Measurements from ENCODE around the gene ACAN.

ACAN gene

DNA sequence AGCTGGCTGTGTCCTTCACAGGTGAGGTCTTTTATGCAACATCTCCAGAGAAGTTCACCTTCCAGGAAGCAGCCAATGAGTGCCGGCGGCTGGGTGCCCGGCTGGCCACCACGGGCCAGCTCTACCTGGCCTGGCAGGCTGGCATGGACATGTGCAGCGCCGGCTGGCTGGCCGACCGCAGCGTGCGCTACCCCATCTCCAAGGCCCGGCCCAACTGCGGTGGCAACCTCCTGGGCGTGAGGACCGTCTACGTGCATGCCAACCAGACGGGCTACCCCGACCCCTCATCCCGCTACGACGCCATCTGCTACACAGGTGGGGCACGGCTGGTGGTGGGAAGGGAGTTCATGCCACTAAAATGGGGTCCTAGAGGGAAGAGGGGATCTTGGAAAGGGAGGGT is 40.1 kb downstream of the ACAN start:
- DNase-seq (ENCODE audit: low read depth) = no peak

DNA sequence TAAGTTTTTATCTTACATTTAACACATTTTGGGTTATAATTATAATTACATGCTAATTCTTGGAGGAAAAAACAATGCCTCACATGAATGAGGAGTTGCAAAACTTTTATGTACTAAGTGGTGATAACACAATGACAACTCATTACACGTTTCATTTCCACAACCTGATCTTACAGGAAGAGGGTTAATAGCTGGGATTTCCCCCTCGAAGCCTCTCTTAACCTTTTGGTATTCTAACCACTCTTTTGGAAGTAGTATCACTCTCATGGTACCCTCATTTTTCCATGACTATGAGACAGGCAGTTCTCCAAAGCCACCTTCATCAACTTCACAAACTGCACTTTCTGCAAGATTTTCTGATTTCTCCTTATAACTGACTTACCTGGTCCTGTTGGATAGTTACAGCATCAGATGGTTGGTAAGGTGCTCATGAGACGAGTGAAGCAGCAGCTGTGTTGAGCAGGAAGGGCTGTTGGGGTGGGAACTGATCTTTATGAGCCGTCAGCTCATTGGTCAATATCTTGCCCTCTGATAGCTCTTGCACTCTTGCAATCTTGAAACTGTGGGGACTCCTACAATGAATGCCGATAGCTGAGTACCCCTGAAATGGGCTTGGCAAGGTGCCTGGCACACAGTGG is 41.6 kb downstream of the ACAN start:
- DNase-seq (ENCODE audit: low read depth) = no peak

- DNase-seq (ENCODE audit: low read depth) = no peak
Measured at GRCh38 chr15:88845616-88846015, 42.4 kb downstream of the ACAN start.

- DNase-seq (ENCODE audit: low read depth) = no peak
Measured at GRCh38 chr15:88847144-88847543, 43.9 kb downstream of the ACAN start.

DNA sequence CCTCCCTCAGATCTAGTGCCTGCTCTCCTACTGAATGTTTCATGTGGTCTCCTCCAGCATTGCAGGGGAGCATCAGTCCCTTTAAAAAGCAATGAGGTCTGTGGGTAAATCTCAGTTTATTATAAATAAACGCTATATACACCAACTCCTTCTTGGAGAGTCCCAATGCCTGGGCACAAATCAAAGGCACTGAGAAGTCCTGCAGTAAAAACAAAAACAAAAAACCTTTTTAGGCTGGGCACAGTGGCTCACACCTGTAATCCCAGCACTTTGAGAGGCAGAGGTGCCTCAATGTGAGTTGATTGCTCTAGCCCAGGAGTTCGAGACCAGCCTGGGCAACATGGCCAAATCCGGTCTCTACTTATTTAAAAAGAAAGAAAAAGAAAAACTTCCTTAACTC is 45.0 kb downstream of the ACAN start:
- no peak for DNase-seq (ENCODE audit: low read depth)

DNA sequence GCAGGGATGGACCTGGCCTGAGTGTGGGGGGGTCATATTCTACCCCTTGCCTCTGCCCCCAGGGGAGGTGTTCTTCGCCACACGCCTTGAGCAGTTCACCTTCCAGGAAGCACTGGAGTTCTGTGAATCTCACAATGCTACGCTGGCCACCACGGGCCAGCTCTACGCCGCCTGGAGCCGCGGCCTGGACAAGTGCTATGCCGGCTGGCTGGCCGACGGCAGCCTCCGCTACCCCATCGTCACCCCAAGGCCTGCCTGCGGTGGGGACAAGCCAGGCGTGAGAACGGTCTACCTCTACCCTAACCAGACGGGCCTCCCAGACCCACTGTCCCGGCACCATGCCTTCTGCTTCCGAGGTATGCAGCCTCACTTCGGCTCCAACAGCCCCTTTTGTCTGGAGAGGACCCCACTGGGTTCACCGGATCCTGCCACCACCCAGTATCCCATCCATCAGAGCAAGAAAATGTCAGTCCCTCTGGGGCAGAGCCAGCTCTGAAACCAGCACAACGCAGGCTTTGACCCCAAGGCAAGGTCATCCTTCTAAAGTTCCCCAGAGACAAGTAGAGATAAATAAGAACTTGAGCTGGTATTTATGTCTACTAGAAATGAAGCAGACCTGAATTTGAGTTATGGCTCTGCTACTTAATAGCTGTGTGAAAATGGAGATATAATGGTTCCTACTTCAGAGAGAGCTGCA is 46.3 kb downstream of the ACAN start:
- DNase-seq (ENCODE audit: low read depth) = no peak

- DNase-seq (ENCODE audit: low read depth) = no peak
Measured at GRCh38 chr15:88852476-88852875, 49.2 kb downstream of the ACAN start.

DNA sequence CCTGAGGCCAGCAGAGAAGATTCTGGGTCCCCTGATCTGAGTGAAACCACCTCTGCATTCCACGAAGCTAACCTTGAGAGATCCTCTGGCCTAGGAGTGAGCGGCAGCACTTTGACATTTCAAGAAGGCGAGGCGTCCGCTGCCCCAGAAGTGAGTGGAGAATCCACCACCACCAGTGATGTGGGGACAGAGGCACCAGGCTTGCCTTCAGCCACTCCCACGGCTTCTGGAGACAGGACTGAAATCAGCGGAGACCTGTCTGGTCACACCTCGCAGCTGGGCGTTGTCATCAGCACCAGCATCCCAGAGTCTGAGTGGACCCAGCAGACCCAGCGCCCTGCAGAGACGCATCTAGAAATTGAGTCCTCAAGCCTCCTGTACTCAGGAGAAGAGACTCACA is 55.7 kb downstream of the ACAN start:
- DNase-seq (ENCODE audit: low read depth) = no peak

- DNase-seq (ENCODE audit: low read depth) = no peak
Measured at GRCh38 chr15:88859550-88859949, 56.3 kb downstream of the ACAN start.

- no peak for DNase-seq (ENCODE audit: low read depth)
Measured at GRCh38 chr15:88860212-88860611, 57.0 kb downstream of the ACAN start.

GRCh38 chr15:88863412-88863811 is 60.2 kb downstream of the ACAN start:
- no peak for DNase-seq (ENCODE audit: low read depth)

DNA sequence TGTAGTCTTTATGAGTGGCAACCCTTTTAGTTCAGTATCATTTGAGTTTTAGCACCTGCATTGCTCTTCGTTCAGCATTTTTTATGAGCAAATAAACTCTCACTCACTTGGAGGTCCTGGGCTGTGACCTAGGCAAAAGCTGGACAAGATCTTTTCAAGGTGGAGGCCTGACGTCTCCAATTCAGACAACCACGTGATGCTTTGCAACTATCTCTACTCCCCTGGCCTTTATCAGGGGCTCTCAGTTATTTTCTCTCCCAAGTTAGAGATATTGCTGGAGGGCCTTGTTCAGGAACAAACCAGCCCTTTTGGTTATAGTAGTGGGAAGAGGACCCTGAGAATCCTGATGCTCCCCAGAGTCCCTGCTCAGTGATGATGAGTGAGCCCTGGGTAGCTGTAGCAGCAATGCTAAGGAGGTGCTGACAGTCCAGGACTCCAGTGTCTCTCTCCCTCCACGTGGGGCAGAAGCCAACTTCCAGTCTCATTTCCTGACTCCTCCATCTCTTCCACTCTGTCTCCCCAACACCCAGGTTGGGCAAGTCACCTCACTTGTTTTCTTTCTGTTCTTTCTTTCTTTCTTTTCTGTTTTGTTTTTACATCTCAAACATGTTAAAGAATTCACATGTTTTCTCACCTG is 61.7 kb downstream of the ACAN start:
- no peak for DNase-seq (ENCODE audit: low read depth)

GRCh38 chr15:88865498-88866099 is 62.4 kb downstream of the ACAN start:
- DNase-seq (ENCODE audit: low read depth) = no peak

- DNase-seq (ENCODE audit: low read depth) = no peak
Measured at GRCh38 chr15:88866295-88866881, 63.2 kb downstream of the ACAN start.

DNA sequence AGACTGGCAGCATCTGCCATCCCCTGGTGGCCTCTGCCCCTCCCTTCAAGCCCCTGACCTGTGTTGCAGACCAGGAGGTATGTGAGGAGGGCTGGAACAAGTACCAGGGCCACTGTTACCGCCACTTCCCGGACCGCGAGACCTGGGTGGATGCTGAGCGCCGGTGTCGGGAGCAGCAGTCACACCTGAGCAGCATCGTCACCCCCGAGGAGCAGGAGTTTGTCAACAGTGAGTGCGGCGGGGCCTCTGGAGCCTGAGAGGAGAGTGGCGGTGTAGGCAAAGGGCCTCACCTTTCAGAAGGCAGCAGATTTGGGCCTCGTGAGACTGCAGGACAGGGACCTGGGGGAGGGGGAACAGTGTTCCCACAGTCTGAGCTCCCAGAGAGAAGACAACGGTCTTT is 68.1 kb downstream of the ACAN start:
- DNase-seq (ENCODE audit: low read depth) = no peak

GRCh38 chr15:88872106-88872505 is 68.9 kb downstream of the ACAN start:
- no peak for DNase-seq (ENCODE audit: low read depth)

- DNase-seq (ENCODE audit: low read depth) = no peak
Measured at GRCh38 chr15:88872706-88873105, 69.5 kb downstream of the ACAN start.

- DNase-seq (ENCODE audit: low read depth) = no peak
Measured at GRCh38 chr15:88873786-88874185, 70.5 kb downstream of the ACAN start.

DNA sequence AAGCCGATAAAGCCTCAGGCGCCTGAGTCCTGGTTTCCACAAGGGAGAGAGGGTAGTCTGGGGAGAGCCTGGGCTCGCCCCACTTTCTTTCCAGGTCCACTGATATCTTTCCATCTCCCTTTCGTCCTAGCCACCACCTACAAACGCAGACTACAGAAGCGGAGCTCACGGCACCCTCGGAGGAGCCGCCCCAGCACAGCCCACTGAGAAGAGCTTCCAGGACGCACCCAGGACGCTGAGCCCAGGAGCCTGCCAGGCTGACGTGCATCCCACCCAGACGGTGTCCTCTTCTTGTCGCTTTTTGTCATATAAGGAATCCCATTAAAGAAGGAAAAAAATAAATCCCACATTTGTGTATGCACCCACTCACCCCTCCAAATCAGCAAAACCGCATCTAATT is 71.0 kb downstream of the ACAN start:
- DNase-seq (ENCODE audit: low read depth) = no peak

GRCh38 chr15:88874684-88875083 is 71.4 kb downstream of the ACAN start:
- no peak for DNase-seq (ENCODE audit: low read depth)

GRCh38 chr15:88876573-88876972 is 73.3 kb downstream of the ACAN start:
- DNase-seq (ENCODE audit: low read depth) = no peak

- no peak for DNase-seq (ENCODE audit: low read depth)
Measured at GRCh38 chr15:88877415-88877814, 74.2 kb downstream of the ACAN start.

GRCh38 chr15:88877906-88878305 is 74.7 kb downstream of the ACAN start:
- no peak for DNase-seq (ENCODE audit: low read depth)

Measured in stimulated activated CD8-positive, alpha-beta memory T cell treated with anti-CD3 and anti-CD28 coated beads, Interleukin-4, amount 100 ng/mL, for 24 hours (primary cell).